ENCODE measurements around the gene ARID3A.

The ARID3A gene

DNA sequence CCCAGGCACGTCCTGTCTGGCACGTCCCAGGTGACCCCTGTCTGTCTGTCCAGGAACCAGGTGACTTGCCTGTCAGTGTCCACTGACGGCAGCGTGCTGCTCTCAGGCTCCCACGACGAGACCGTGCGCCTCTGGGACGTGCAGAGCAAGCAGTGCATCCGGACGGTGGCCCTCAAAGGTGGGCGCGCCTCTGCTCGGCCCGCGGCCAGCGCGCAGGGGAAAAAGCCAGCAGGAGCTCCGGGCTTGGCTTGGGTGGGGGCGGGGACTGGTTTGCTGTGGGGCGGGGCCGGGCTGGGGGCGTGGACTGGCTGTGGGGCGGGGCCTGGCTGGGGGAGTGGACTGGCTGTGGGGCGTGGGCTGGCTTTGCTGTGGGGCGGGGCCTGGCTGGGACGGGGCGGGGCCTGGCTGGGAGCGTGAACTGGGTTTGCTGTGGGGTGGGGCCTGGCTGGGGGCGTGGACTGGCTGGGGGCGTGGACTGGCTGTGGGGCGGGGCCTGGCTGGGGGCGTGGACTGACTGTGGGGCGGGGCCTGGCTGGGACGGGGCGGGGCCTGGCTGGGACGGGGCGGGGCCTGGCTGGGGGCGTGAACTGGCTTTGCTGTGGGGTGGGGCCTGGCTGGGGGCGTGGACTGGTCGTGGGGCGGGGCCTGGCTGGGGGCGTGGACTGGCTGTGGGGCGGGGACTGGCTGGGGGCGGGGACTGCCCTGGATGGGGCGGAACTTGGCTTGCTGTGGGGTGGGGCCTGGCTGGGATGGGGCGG lies 65.5 kb downstream of the ARID3A start:
- no peak for DNase-seq

DNA sequence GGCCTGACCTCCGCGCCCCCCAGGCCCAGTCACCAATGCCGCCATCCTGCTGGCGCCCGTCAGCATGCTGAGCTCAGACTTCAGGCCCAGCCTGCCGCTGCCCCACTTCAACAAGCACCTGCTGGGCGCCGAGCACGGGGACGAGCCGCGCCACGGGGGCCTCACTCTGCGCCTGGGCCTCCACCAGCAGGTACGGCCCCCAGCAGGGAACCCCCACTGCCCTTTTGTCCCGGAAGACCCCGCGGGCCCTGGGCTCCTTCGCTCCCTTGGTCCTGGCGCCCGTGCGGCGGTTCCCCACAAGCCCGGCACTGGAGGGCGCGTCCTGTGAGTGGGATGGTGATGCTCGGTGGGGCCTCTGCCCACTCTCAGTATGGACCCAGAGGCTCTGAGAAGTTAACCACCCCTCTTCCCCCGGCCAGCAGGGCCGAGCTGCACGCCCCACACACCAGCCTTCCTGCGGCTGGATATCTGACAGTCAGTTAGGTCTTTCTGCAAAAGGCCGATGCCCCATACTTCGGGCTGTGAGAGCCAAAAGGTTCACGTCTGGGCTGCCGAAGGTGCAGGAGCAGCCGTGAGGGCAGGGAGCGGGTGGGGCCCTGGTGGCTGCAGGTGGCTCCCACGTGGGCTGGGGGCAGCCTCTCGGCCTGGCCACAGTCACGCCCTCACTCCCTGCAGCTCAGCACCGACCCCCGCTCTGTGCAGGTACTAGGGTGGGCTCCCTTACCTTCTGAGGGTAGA lies 66.3 kb downstream of the ARID3A start:
- DNase-seq = no peak

- no peak for DNase-seq
These were observed 66.8 kb downstream of the ARID3A start for GRCh38 chr19:992670-993055.

- no peak for DNase-seq
These were observed 67.6 kb downstream of the ARID3A start for GRCh38 chr19:993361-993830.

DNA sequence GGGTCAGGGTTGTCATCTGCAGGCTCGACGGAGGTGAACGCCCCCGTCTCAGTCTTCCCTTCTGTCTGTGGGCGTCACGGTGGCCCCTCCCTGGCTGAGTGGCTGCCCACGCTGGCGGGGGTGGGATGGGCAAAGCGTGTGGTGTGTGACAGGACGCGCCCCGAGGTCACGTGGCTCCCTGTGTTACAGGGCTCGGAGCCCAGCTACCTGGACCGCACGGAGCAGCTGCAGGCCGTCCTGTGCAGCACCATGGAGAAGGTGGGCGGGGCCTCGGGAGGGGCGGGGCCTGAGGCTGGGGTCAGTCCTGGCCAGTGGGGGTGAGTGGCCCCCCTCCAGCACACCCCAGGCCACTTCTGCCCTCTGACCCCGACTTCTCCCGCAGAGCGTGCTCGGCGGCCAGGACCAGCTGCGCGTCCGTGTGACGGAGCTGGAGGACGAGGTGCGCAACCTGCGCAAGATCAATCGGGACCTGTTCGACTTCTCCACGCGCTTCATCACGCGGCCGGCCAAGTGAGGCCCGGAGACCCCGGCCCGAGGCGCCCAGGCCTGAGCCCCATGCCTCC lies 68.1 kb downstream of the ARID3A start:
- DNase-seq = no peak

- no peak for DNase-seq
These were observed 68.7 kb downstream of the ARID3A start for GRCh38 chr19:994516-994915.

GRCh38 chr19:995051-995827 lies 69.4 kb downstream of the ARID3A start:
- DNase-seq = no peak

DNA sequence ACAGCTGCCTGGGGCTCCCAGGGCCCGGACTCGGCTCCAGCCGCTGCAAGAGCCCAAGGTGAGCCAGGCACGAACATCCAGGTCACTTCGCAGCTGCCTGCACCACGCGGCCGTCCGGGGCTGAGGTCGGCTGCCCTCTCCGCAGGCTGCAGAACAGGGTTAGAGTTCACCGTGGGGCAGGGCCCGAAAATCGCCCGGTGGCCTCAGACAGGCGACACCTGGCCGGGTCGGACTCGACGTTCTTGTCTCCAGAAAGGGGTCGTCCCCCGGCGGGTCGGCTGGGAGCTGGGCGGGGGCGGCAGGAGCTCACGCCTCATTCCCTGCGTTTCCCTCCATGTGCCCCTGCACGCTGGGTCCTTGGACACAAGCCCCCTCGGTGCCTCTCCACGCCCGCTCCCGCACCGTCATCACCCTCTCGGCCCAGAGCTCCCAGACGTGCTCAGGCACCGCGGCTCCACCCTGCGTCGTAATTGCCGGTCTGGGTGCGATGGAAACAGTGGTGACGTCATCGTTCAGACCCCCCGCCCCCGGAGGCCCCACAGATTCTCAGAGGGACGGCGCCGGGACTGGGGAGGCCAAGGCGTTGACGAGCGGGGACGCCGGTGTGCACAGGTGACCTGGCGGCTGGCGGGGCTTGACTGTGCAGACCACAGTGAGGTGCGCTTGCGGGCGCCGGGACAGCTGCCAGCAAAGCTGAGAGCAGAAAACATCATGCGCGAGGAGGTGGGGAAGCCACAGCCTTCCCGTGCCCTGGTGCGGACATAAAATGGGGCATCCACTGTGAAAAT lies 70.4 kb downstream of the ARID3A start:
- peak; percentile 71 for DNase-seq

GRCh38 chr19:998064-998463 lies 72.2 kb downstream of the ARID3A start:
- DNase-seq = no peak

- no peak for DNase-seq
These were observed 73.5 kb downstream of the ARID3A start for GRCh38 chr19:999379-999719.

GRCh38 chr19:1000095-1000494 lies 74.3 kb downstream of the ARID3A start, which contains the start of gene GRIN3B:
Gene GRIN3B, plus strand, starts transcription at chr19:1000419. Its CDS starts 19 bp downstream, at chr19:1000438.
- peak; percentile 72 for DNase-seq

GRCh38 chr19:1000591-1001537 lies 75.0 kb downstream of the ARID3A start:
- DNase-seq = no peak

DNA sequence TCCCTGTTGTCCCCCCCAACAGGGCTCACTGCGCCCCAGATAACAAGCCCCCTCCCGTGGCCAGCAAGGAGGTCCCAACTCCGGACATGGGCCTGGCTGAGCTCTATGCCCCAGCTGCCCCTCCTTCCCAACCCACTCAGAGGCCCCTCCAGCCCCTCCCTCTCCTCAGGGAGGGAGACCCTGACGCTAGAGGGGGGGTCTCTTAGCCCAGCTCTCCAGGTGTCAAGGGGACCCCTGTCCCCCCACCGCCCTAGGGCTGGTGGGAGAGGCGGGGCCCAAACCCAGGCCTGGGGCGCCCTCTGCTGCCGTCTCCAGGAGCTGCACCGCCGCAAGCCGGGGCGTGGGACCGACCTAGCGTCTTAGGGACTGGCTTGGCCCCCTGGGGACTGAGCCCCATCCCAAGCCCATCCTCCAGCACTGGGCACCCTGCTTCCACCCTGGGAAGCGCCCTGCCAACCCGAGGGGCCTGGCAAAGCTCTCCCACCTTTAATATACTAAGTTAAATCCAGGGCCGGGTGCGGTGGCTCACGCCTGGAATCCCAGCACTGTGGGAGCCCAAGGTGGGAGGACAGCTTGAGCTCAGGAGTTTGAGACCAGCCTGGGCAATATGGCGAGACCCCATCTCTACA lies 75.8 kb downstream of the ARID3A start:
- peak; percentile 80 for DNase-seq

DNA sequence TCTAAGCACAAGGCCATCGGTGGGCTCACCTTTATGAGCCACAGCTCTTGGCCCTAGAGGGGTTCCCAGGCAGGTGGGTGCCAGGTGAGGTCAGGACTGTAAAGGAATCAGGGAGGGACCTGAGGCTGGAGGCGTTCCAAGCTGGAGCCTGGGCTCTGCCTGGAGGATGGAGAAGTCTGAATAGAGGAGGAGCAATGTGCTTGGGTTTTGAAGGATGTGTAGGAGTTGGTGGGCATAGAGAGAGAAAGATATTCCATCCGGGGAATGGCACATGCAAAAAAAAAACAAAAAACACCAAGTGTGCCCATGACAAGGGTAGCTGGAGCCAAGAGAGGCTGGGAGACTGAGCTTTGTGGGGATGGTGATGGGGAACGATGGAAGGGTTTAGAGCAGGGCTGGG lies 76.8 kb downstream of the ARID3A start:
- no peak for DNase-seq

DNA sequence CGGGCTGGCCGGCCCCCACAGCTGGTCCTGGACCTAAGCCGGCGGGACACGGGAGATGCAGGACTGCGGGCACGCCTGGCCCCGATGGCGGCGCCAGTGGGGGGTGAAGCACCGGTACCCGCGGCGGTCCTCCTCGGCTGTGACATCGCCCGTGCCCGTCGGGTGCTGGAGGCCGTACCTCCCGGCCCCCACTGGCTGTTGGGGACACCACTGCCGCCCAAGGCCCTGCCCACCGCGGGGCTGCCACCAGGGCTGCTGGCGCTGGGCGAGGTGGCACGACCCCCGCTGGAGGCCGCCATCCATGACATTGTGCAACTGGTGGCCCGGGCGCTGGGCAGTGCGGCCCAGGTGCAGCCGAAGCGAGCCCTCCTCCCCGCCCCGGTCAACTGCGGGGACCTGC lies 77.4 kb downstream of the ARID3A start:
- DNase-seq = no peak

DNA sequence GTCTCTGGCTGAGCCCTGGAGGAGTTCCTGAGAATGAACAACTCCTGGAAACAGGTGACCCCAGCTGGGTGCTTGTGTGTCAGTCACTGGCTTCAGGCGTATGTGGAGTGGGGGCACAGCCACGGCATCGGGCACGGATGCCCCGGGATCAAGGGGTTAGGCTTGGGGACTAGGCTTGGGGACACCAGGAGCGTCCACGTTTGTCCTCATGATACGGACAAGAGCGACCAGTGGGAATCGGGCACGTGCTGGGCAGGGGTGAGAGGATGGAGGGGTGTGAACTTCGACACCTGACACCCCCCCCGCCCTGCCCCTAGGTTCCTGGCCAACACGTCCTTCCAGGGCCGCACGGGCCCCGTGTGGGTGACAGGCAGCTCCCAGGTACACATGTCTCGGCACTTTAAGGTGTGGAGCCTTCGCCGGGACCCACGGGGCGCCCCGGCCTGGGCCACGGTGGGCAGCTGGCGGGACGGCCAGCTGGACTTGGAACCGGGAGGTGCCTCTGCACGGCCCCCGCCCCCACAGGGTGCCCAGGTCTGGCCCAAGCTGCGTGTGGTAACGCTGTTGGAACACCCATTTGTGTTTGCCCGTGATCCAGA lies 78.5 kb downstream of the ARID3A start:
- no peak for DNase-seq

DNA sequence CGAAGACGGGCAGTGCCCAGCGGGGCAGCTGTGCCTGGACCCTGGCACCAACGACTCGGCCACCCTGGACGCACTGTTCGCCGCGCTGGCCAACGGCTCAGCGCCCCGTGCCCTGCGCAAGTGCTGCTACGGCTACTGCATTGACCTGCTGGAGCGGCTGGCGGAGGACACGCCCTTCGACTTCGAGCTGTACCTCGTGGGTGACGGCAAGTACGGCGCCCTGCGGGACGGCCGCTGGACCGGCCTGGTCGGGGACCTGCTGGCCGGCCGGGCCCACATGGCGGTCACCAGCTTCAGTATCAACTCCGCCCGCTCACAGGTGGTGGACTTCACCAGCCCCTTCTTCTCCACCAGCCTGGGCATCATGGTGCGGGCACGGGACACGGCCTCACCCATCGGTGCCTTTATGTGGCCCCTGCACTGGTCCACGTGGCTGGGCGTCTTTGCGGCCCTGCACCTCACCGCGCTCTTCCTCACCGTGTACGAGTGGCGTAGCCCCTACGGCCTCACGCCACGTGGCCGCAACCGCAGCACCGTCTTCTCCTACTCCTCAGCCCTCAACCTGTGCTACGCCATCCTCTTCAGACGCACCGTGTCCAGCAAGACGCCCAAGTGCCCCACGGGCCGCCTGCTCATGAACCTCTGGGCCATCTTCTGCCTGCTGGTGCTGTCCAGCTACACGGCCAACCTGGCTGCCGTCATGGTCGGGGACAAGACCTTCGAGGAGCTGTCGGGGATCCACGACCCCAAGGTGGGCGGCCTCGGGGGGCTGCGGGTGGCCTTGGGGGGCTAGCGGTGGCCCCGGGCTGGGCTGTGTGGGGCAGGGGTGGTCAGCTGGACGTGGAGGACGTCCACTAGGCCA lies 79.2 kb downstream of the ARID3A start:
- no peak for DNase-seq

GRCh38 chr19:1006711-1007398 lies 81.0 kb downstream of the ARID3A start:
- DNase-seq = no peak

Data from eye (tissue), 1 donor.